GM18508 (cell line): ENCODE data around the gene TSHB.
"Not testable (repeated sequence)": the region's sequence is repeated elsewhere in the genome, so short reads cannot be mapped to it uniquely, and the experiment has no call there.

ENCODE experiments used
- ATAC-seq: cut with Tn5 transposase; IDR thresholded peaks from one replicate; pipeline ENCODE4 v1.9.1; 2021; ENCODE audit warnings: moderate number of reproducible peaks; ENCODE audit not compliant: insufficient read depth, unreplicated experiment

TSHB gene

DNA sequence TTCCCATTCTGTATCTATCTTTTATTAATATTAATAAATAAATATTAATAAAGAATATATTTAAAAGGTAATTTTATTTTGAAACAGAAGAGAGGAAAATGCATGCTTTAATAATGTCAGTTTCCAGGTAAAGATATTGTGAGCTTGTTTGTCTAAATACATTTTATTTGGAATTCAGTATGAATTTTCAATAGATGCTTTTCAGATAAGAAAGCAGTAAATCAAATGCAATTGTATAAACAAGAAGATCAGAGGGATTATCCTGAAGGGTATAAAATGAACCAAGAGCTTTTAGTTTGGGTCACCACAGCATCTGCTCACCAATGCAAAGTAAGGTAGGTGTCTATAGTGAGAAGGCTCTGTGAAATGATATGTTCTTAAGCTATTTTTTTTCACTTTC, at the start of gene TSHB:
TSS of gene TSHB (plus strand) at position 301 of the 400 bp plus-strand sequence. CDS start 3,537 bp downstream, outside the sequence.
- no peak for ATAC-seq

DNA sequence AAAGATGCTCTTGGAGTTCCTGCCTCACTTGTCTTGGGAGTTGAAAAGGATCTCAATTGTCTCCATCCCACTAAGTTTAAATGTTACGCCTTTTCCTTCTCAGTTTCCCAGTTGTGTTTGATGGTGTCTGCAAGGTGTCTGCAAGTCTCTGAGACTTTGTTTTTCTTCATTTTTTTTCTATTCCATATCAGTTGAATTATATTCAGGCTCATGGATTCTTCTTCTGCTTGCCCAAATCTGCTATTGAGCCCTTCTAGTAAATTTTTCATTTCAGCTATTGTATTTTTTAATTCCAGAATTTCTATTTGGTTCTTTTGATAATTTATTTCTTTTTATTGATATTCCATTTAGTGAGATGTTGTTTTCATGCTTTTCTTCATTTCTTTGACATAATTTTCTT, 47.4 kb upstream of the TSHB start:
- no peak for ATAC-seq

GRCh38 chr1:114986286-114986685, 43.3 kb upstream of the TSHB start:
- ATAC-seq = no peak

- no peak for ATAC-seq
These were observed 41.5 kb upstream of the TSHB start for GRCh38 chr1:114988095-114988494.

DNA sequence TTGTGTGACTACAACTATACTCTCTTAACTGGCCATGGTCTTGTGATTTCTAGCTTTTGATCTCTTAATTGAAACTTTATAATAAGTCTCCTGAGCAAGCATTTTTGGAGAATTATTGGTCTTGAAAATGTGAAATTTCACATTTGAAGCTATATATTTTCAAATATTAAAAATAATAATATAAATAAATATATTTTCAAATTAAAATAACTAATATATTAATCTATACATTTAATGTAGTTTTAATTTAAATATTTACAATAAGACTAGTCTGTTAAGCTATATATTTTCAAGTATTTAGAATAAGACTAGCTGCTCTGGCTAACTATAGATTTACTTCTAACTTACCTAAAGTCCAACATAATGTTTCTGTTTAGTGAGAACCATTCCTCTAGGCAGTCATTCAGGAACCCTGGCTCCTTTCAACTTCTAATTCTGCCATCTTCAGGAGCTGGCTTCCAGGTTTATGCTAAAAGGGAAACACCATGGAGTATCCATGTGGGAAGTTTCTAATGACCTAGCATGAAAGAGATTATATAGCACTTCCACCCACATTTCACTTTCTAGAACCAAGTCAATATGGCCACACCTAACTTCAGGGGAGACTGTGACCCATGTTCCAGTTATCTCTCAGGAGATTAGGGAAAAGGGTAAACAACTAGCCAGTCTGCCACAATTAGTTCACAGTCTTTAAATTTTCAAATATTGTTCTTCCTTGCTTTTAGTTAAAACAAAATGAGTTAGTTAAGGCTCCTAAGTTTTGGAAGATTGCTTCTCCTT, 31.9 kb upstream of the TSHB start:
- no peak for ATAC-seq

- no peak for ATAC-seq
These were observed 23.4 kb upstream of the TSHB start for GRCh38 chr1:115006191-115006590.

DNA sequence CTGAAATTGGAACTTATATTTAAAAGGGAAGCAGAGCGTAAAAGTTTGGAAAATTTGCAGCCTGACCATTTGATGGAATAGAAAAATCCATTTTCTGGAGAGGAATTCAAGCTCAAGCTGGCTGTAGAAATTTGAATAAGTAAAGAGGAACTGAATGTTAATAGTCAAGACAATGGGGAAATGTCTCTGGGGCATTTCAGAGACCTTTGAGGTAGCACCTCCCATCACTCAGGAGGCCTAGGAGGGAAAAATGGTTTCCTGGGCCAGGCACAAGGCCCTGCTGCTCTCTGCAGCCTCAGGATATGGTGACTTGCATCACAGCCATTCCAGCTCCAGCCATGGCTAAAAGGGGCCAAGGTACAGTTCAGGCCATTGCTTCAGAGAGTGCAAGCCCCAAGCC, 17.6 kb upstream of the TSHB start:
- no peak for ATAC-seq

- no peak for ATAC-seq
These were observed 17.2 kb upstream of the TSHB start for GRCh38 chr1:115012434-115012833.

DNA sequence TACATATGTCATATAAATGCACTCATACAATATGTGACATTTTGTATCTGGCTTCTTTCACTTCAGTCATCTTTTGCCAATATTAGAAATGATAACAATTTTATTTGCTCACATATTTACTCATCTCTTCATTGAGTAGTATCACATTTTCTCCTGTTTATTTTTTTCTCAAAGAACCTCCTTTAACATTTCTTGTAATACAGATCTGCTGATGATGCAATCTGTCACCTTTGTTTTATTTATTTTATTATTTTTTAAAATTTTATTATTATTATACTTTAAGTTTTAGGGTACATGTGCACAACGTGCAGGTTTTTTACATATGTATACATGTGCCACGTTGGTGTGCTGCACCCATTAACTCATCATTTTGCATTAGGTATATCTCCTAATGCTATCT, 15.8 kb upstream of the TSHB start:
- no peak for ATAC-seq

DNA sequence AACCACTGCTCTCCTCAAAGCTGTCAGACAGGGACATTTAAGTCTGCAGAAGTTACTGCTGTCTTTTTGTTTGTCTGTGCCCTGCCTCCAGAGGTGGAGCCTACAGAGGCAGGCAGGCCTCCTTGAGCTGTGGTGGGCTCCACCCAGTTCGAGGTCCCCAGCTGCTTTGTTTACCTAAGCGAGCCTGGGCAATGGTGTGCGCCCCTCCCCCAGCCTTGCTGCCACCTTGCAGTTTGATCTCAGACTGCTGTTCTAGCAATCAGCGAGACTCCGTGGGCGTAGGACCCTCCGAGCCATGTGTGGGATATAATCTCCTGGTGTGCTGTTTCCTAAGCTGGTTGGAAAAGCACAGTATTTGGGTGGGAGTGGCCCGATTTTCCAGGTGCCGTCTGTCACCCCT, 10.1 kb upstream of the TSHB start:
- ATAC-seq = not testable (repeated sequence)

GRCh38 chr1:115021145-115021544, 8.5 kb upstream of the TSHB start:
- no peak for ATAC-seq

- ATAC-seq = no peak
These were observed 6.0 kb upstream of the TSHB start for GRCh38 chr1:115023593-115023992.

- no peak for ATAC-seq
These were observed 2.0 kb downstream of the TSHB start for GRCh38 chr1:115031595-115031994.

DNA sequence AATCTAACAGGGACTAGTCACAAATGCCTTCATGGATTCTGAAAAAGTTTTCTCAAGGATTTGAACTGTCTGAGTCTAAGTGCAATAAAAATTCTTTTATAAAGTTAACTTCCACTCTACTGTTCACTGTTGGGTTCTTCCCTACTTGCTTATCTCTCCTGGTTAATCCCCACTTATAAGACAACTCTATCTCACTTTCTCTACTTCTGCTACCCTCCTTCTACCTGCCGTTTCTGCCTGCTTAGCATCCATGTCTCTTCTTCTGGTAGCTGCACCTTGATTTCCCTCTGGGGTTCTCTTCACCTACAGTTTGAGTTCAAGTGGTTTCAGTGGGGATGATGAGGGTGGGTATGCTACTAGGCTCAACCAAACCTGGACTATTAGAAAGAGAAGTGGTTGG, 6.0 kb downstream of the TSHB start:
- no peak for ATAC-seq

- no peak for ATAC-seq
These were observed 7.3 kb downstream of the TSHB start for GRCh38 chr1:115036814-115037507.

DNA sequence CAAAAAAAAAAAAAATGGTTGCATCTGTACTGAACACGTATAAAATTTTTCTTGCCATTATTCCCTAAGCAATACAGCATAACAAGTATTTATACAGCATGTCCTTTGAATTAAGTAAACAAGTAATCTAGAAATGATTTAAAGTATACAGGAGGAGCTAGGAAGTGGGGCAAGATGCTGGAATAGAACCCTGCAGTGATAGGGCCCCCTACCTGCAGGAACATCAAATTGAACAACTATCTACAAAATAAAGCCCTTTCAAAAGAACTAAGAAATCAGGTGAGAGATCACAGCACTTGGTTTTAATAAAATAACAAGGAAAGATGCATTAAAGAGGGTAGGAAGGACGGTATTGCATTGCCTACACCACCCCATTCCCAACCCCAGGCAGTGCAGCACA, 10.9 kb downstream of the TSHB start:
- ATAC-seq = no peak

DNA sequence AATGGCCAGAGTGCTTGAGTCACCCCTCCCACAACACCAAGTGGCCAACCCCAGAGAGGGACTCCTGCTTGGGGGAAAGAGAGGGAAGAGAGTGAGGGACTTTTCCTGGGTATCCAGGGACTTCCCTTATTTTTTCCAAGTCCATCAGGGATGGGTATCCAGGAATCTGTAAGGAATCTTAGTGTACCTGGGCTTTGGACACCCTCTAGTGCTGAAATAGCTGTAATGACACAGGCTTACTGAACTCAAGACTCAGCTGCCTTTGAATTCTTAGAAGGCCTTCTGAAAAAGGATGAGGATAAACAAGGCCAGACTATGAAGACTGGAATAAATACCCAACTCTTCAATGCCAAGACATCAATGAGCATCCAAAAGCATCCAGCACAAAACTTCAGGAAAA, 12.0 kb downstream of the TSHB start:
- ATAC-seq = no peak

- no peak for ATAC-seq
These were observed 17.1 kb downstream of the TSHB start for GRCh38 chr1:115046751-115047150.

GRCh38 chr1:115051850-115052249, 22.2 kb downstream of the TSHB start:
- no peak for ATAC-seq

GRCh38 chr1:115052454-115053083, 22.9 kb downstream of the TSHB start:
- ATAC-seq = no peak

DNA sequence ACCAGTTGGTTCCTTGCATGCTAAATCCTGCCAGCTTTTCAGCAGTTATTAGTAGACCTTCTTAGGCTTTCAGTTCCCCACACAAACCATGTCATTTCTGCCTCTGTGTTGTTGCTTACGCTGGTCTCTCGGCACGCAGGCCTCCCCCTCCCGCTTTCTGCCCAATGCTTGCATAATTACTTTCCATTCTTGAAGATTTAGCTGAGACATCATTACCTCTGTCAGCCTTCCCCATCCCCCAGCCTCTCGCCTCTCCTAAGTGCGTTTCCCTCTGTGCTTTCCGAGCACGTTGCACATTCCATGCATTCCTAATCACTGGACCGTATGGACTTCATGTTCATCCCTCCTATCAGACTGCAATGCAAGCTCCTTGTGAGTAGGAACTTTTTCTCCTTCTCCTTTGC, 26.8 kb downstream of the TSHB start:
- ATAC-seq = no peak
